GM10248 (cell line): Measurements from ENCODE around the gene EPX.

Experiments used
- CTCF ChIA-PET: fragments of 300-600 bp; sonication (Branson Sonifier 250); formaldehyde crosslinking; extraction: SDS; loops from one replicate; lab custom pipeline; 2021; ENCODE audit warnings: antibody characterized with exemption; lab: Yijun Ruan, JAX
- POLR2A ChIA-PET: fragments of 350-650 bp; sonication (Branson Sonifier 250); formaldehyde crosslinking; extraction: SDS; loops from one replicate; lab custom pipeline; 2020; ENCODE audit warnings: antibody characterized with exemption; lab: Yijun Ruan, JAX
- DNase-seq: peaks from one replicate; pipeline ENCODE4 v3.0.0; 2012; ENCODE audit errors: extremely low spot score
- CTCF ChIP-seq: IDR thresholded peaks from 2 replicates; pipeline ENCODE4 v1.5.1; 2012; ENCODE audit warnings: mild to moderate bottlenecking, low read depth; ENCODE audit errors: extremely low read depth, missing control alignments, control extremely low read depth

EPX gene

GRCh38 chr17:58228679-58229078, 36.2 kb downstream of the EPX start:
- ChIA-PET CTCF (interaction anchor here (1.0 to 8.6 kb wide), 7 partner anchors 10 to 189 kb away, joined by 4 to 77 read pairs (median 6); partner anchors contain the start of genes LPO, MKS1 and RNF43), POLR2A (interaction anchor here (0.6 kb wide), 1 partner anchor 17 kb away, joined by 5 read pairs; no protein-coding TSS in a partner anchor)
- no peak for DNase-seq

DNA sequence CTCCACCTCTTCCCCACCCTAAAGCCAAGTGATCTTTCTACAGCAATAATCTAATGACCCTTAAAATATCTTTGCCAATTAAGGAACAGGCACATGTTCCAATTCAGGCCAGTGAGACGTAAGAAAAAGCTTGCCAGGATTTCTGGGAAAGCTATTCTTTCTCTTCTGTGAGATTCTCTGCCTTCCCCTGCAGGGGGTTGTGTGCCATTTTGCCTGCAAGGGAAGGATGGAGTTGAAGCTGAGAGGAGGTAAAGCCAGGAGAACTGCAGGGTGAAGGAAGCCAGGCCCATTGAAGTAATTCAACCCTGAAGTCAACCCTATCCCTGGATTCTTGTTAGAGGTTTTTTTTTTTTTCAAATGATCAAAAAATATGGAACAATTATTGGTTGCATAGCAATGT, 36.9 kb downstream of the EPX start:
- no peak for TF ChIP-seq CTCF
- POLR2A ChIA-PET = interaction anchor here (0.6 kb wide), 1 partner anchor 17 kb away, joined by 5 read pairs; no protein-coding TSS in a partner anchor

More at GRCh38 chr17:58228679-58229078, 36.2 kb downstream of the EPX start:
- no peak for TF ChIP-seq CTCF

DNA sequence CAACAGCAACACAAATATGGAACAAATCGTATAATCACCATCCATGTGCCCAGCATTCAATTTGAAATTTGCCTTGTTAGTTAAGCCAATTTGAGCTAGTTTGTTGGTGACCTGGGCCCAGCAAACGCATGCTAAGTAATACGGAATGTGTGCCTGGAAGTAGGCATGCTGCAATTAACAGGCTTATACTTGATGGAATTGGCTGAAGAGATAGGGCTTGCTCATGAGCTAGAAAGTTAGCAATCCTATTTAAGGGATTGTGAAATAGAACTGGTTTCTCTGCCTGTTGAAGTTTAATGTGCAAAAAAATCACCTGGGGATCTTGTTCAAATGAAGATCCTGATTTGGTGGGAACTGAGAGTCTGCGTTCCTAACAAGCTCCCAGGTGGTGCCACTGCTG, 37.4 kb downstream of the EPX start:
- DNase-seq = no peak
- ChIA-PET CTCF (interaction anchor here (0.9 to 8.6 kb wide), 7 partner anchors 8 to 30 kb away, joined by 3 to 77 read pairs (median 10); partner anchors contain the start of genes LPO and MKS1), POLR2A (no interaction called here)
- TF ChIP-seq CTCF = no peak

More for the DNA sequence above, 36.9 kb downstream of the EPX start:
- CTCF ChIA-PET = interaction anchor here (0.9 to 8.6 kb wide), 7 partner anchors 9 to 188 kb away, joined by 3 to 77 read pairs (median 6); partner anchors contain the start of genes LPO, MKS1 and RNF43
- DNase-seq = no peak

- DNase-seq = no peak
- ChIA-PET CTCF (interaction anchor here (1.1 to 8.6 kb wide), 6 partner anchors 13 to 72 kb away, joined by 3 to 77 read pairs (median 7); partner anchors contain the start of gene MKS1), POLR2A (no interaction called here)
- TF ChIP-seq CTCF = no peak
Measured at GRCh38 chr17:58231641-58232040, 39.1 kb downstream of the EPX start.

DNA sequence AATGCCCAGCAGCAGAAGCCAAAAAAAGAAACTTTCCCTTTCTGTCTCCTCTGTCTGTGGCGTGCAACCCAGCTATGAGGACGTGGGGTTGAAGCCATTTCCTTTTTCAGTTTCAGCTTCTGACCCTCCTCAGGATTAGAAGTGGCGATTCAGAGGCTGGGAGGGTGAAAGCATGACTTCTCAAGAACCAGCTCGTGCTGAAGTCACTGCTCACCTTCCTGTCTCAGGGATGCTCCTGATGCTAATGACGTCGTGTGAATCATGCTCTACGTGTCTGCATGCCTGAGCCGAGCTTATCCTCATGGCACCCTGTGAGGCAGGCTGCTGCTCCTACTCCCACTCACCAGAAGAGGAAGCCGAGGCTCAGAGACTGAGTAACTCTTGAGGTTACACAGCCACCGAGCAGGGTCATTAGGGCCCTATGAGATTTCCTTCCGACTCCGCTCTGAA, 40.2 kb downstream of the EPX start:
- POLR2A ChIA-PET = no interaction called here
- TF ChIP-seq CTCF = no peak
- DNase-seq = peak; percentile 76
- CTCF ChIA-PET = interaction anchor here (0.9 to 8.6 kb wide), 5 partner anchors 12 to 215 kb away, joined by 4 to 77 read pairs (median 6); partner anchors contain the start of gene MKS1

- ChIA-PET POLR2A (no interaction called here), CTCF (interaction anchor here (1.6 to 8.6 kb wide), 2 partner anchors 15 to 21 kb away, joined by 4 to 77 read pairs; no protein-coding TSS in a partner anchor)
- no peak for TF ChIP-seq CTCF
- DNase-seq = peak; percentile 67
Measured at GRCh38 chr17:58233543-58233942, 41.0 kb downstream of the EPX start.
